GM11168 (cell line): ENCODE data around the gene CSDE1.

Source experiments
- in situ Hi-C: fragments of 300-500 bp; cut with MboI; formaldehyde crosslinking; loops from one replicate; pipeline ENCODE4 v1.12.0; 2022; ENCODE audit warnings: low sequenced_read_pairs; ENCODE audit not compliant: unreplicated experiment

CSDE1 gene

DNA sequence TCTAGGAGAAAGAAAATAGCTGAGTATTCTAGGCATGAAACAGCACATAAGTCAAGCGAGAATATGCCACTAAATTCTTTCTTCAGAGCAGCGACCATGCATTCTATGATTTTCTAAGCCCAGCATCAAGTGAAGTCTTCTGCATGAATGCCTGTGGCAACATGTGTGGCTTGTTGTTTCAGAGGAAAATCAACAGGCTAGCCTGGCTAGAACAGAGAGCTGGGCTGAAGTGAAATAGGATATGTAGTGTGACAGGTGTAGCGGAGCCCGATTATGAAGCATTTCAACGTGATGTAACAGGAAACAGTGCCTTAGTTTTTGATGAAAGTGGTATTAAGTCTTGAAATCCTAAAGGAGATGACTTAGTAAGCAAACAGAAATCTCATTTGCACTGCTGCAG is 7.0 kb downstream of the CSDE1 start:
- in situ Hi-C loops: no loop called here

DNA sequence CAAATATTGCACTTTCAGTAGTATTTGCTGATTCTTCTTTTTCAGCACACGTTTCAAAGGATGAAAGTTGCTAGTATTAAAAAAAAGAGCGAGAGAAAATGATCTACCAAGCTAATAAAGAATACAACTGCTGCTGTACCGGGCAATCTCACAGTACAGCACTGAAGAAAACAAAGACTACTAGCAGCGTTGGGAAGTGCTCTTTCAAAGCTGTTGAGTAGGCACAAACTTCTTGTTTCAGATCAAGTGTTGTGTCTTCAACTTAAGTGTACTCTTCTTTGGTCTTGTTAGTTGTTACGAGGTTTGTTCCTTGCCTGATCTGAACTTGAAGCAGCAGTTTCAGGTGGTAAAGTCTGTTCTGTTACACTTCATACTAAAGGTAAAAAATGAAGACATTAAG is 7.9 kb downstream of the CSDE1 start:
- in situ Hi-C loops: no loop called here

DNA sequence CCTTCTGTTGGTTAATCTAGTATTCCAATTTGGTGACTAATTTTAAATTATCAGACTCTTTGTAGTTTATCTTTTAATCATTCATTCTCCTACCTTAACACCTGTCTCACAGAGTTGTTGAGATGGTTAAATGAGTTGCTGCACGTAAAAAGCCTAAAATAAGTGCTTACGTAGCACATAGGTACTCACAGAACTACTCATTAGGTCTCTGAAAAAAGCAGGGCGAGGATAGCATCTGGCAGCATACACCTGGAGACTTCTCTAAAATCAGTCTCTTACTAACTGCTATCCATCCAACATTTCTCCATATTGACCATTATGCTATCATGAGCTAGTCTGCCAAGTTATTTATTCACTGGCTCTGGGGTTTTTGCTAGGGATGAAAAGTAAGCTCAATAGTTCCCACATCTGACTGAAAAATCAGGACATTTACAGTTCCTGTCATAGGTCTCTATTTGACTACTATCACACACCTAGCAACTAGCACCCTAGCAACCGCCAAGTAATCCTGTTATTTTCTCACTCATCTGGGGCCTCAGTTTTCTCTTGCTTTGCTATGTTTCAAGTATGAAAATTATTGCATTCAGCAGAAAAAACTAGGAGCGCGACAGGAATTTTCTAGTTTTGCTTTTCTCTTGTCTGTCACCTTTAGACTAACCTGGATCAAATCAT is 11.2 kb downstream of the CSDE1 start:
- in situ Hi-C loops: no loop called here

DNA sequence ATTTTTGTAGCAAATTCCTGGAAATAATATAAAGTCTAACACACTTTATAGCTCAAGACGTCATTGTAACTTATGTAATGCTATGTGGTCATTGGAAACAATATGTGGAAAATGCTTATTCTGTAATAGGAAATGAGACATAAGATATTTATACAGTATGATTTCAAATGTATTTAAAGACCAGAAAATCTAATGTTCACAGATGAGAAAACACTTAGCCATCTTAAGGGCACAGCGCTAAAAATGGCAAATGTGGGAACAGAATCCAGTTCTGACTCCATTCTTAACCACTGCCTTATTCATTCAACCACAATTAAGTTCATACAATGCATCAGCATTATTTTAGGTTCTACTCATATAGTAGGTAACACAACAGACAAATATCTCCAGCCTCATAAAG is 12.5 kb downstream of the CSDE1 start:
- in situ Hi-C loops: no loop called here

DNA sequence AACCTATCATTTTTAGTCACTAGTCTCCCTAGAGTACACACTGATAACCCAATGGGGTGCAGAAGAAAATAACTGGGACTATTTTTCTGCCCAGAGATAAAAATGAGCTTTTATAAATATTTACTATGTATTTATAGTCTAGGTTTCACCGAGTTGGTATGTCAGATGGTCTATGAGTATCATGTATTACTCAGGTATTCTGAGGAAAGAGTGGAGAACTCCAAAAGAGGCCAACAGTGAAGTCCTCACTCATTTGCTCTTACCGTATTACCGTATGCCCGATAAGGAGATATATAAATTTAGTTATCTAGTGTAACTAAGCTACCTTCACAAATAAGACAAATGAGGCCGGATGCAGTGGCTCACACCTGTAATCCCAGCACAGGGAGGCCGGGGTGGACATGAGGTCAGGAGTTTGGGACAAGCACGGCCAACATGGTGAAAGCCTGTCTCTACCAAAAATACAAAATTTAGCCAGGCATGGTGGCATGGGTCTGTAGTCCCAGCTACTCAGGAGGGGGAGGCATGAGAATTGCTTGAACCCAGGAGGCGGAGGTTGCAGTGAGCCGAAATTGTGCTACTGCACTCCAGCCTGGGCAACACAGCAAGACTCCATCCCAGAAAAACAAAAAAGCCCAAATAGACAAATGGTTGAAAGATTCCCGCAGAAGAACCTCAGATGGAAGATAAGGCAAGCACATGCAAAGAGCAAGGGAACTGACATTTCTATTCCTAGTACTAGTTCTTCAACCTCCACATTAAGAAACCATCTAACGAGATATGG is 15.6 kb downstream of the CSDE1 start:
- in situ Hi-C loops: no loop called here

DNA sequence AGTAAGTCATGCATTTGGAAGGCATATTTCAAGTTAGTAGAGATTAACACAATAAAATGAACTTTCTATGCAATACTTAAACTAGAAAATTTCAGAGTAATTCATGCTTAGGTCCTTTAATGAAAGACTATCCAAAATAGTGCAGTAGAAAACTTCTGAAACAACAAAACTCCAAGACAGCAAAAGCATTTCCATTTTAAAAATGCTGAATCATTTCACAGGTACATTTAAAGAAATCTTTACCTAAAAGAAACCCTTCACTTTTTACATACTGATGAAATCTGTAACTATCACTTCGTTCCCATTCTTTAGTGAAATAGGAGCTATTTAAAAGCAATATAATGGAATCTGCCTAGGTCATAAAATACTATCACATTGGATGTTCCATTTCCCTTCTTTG is 17.5 kb downstream of the CSDE1 start:
- in situ Hi-C loops: no loop called here

DNA sequence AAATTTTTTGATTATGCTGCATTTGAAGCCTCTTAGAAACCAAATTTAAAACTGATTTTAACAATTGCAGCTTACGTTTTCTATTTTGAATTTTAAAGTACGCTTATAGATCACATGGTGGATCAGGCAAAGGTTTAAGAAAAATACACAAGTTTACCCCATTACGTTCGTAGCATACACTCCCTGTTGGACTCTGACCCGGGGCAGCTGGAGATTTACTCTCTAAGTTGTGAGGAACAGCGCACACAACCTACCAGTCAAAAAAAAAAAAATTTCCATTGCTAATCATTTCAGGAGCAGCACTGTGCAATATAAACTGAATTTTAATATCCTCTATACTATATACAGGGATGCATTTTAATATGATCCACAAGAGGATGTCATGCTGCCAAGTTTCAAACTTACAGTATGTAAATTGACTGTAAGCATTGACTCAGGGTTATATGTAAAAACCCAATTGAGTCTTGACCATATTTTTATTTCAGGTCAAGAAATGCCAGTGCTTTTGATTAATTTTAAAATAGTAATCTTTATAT is 20.4 kb downstream of the CSDE1 start:
- in situ Hi-C loops: no loop called here

DNA sequence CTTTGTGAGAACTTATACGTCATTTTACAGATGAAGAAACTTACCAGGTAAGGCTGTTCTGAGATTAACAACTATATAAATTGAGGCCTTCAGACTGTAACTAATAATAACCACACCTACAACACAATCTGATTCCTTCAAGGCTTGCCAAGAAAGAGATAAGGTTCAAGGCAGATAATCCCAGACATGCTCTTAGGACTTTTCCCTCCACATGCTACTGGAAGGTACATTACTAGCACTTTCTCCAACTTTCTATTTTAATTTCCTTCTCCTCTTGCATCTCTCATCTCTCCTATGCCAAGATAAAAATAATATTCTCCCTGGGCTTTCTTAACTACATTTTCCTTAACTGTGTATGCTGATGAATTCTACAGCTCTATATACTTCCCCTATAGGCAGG is 22.3 kb downstream of the CSDE1 start:
- in situ Hi-C loops: no loop called here

DNA sequence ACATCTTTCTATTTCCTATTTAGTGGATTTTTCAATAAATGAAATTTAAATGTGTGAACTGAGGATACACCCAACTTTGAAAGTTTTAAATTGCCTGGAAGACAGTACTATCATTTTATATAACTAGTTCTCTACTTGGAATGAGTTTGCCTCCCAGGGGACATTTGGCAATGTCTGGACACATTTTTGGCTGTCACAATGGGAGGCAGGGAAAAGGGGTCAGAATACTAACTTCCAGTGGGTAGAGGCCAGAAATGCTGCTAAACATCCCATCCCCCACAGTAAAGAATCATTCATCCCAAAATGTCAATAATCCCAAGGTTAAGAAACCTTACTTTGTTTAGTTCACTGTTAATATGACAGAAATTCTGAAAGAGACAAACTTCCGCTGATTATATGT is 28.0 kb downstream of the CSDE1 start:
- in situ Hi-C loops: no loop called here

DNA sequence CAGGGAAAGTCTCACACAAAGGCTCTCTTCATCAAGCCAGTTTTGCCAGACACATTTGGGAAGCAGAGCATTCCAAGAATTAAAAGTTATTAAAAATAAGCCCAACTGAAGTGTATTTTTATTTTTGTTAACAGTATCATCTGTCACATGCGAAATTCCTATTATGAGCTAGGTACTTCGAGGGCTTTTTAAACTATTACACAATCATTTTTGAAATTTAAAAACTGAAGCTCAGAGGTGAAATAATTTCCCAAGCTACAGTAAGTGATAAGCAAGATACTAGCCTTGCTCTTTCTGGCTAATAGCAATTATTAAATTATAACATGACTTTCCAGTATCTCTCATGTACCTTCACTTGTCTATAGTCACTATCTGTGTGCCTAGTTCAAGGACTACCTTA is 29.2 kb downstream of the CSDE1 start:
- in situ Hi-C loops: no loop called here

DNA sequence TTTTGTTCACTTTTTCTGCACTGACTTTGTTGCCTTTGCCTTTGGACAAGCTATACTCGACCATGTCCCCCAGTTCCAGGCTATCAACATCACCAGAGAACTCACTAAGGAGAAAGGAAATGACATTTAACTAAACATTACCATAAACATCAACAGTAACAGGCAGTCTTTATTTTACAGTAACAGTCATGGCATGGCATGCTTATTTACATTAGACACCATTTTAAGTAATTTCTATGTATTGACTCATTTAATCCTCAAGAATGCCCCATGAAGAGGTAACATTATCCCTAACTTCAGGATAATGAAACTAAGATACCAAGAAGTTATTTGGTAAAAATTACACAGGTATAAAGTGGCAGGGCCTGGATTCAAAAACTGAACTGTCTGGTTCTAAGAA is 32.6 kb downstream of the CSDE1 start:
- in situ Hi-C loops: no loop called here

DNA sequence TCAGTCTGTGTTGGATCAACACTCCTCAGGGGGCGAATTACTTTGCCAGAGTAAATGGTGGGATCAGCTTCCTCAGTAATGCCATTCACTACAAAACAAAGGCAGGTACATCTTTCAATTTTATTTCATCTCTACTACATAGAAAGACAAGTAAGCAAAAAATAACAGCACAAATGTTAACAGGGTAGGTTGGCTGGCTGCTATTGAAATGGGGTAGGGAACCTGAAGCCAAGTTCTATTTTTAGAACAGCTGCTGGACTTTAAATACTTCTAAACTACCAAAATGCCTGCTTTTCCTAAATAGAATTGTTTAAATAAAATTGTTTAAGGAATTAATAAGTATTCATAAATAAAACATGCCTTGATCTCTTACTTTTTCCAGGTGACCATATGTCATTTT is 33.9 kb downstream of the CSDE1 start:
- in situ Hi-C loops: loop anchor here (25.0 kb wide), 1 partner anchor 1663 kb away; no protein-coding TSS in a partner anchor

DNA sequence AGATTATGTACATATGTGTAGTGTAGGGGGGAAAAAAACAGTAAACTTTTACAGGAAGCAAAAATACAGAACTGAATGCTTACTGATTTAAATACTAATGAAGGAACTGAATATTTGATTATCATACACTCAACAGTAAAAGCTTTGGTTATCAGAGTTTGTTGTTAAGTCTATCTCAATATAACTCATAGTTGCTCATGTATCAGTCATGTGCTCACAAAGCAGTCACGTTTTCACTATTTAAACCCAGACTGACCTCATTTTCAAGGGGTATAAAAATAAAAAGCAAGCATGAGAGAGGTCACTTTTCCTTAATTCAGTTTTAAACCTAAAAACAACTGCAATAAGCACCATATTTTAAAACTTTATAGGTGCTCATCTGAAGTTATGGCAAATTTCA is 34.3 kb downstream of the CSDE1 start:
- in situ Hi-C loops: loop anchor here (25.0 kb wide), 1 partner anchor 1664 kb away; no protein-coding TSS in a partner anchor

DNA sequence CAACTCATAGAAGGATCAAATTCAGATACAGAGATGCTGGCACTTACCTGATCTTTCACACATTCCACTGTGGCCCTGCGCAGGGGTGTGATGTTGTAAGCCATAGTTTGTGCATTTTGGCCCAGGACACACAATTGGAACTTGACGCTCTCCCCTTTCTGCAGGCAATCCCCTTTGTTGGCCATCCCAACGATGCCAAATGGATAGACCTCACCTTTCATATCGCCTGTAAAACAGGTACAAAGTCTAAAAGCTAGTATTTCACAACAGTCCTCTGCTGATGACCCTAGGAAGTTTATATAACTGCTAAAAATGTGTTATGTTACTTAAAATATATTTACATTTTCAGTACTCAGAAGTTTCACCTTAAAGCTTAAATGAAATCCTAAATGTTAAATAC is 37.3 kb downstream of the CSDE1 start:
- in situ Hi-C loops: loop anchor here (25.0 kb wide), 1 partner anchor 1667 kb away; no protein-coding TSS in a partner anchor

DNA sequence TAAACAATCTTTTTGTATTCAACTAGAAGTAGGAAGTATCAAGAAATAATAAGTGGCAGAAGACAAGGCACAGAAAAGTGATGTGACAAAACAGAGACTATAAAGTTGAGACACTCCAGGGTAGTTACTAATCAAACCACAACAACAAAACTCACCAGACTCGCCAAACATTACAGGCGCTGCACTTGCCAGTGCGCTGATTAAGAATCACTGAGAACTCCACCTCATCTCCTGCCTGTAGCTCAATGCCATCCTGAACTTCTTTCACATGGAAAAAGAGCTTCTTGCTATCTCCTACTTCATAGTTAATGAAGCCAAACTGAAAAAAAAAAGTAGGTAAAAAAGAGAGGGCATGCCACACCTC is 38.4 kb downstream of the CSDE1 start:
- in situ Hi-C loops: loop anchor here (10.0 to 25.0 kb wide), 2 partner anchors 135 to 1668 kb away; partner anchors contain the start of gene BCAS2

DNA sequence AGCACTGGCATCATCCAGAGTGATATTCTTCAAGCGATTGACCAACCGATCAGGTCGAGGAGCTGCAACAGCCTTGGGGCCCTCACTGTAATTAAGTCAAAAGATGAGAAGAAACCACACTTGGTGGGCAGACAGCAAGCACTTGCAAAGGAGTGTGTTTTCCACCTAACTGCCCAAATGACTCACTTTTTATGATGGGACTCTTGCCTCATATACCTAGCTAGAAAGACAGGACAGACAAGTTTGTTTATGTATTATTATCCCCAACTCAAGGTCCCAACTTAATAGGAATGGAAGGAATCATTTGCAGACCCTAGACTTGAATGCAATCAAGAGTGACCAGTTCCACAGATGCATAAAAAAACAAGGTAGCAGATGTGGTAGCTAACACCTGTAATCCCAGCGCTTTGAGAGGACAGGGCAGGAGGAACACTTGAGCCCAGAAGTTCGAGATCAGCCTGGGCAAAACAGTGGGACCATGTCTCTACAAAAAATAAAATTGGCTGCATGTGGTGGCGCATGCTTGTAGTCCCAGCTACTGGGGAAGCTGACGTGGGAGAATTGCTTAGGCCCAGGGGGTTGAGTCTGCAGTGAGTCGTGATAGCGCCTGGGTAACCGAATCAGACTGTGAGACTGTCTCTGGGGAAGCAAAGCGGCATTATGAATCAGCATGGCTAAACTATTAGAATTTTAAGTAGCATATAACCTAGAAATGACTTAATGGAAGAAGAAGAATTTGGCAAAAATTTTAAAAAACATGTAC is 38.9 kb downstream of the CSDE1 start:
- in situ Hi-C loops: loop anchor here (10.0 to 25.0 kb wide), 2 partner anchors 134 to 1668 kb away; partner anchors contain the start of gene BCAS2

DNA sequence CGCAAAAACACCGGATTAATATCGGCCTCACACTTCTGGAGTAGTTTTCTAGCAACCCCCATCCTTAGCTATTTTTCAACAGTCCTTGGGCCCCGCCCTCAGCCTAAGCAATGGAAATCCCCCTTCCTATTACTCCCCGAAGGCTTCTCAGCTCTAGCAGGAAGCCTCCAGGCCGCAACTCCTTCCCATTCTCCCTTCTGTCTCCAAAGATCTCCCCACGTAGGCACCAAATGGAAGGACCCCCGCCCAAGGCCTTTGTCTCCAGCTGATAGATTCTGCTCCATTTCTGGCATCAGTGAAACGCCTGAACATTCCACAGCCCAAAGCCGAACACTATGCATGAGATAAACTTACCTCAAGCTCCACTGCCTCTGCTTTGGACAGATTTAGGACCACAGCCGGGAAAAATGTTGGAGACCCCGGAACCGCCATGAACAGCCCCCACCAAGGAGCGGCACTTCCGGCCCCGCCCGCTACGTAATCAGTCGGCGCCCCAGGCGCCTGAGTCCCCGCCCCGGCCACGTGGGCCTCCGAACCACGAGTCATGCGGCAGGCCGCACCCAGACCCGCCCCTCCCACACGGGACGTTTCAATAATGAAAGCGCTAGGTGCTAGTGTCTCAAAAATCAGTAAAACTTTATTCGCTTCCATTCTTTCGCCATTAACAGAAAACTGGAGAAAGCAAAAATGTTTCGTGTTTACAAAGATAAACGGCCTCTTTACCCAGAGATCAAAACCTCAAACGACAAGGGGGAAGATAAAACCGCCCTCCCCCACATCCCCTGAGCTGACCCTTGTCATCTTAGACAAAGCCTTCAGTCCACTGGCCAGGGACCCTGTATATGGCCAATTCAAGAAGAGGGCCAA is 41.2 kb downstream of the CSDE1 start, which contains the start of gene NRAS:
TSS of gene NRAS (minus strand) at position 468 of the 867 bp plus-strand sequence. CDS start 611 bp downstream, outside the sequence.
- in situ Hi-C loops: loop anchor here (10.0 to 25.0 kb wide), 2 partner anchors 132 to 1671 kb away; partner anchors contain the start of gene BCAS2

DNA sequence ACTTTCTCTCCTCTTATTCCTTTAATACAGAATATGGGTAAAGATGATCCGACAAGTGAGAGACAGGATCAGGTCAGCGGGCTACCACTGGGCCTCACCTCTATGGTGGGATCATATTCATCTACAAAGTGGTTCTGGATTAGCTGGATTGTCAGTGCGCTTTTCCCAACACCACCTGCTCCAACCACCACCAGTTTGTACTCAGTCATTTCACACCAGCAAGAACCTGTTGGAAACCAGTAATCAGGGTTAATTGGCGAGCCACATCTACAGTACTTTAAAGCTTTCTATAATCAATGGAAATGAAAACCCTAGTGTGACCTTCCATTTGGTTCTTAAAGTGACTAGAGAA is 41.9 kb downstream of the CSDE1 start:
- in situ Hi-C loops: loop anchor here (10.0 to 25.0 kb wide), 2 partner anchors 131 to 1671 kb away; partner anchors contain the start of gene BCAS2

DNA sequence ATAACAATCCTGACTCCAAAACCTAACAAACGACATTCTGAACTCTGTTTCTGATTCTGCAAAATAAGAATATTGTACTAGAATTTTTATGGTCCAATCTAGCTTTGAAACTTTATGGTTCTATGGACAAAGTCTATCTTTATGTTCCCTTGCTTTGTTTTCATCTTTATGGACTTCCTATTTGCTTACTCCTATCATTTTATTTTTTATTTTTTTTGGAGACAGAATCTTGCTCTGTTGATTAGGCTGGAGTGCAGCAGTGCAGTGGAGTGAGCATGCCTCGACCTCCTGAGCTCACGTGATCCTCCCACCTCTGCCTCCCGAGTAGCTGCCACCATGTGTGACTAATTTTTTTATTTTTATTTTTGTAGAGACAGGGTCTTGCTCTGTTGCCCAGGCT is 44.8 kb downstream of the CSDE1 start:
- in situ Hi-C loops: loop anchor here (10.0 to 25.0 kb wide), 2 partner anchors 128 to 1674 kb away; partner anchors contain the start of gene BCAS2
